Mucosa of stomach (tissue), 1 donor: ENCODE data around the gene USP15.

Source experiments
- H3K27me3 ChIP-seq: one replicate; pipeline ENCODE4 v1.7.0; 2013; ENCODE audit warnings: mild to moderate bottlenecking, low read length; ENCODE audit not compliant: control insufficient read depth, insufficient read depth
- H3K36me3 ChIP-seq: one replicate; pipeline ENCODE4 v1.7.0; 2013; ENCODE audit warnings: low read length; ENCODE audit not compliant: control insufficient read depth, insufficient read depth
- H3K4me1 ChIP-seq: one replicate; pipeline ENCODE4 v1.7.0; 2013; ENCODE audit warnings: mild to moderate bottlenecking, low read length; ENCODE audit not compliant: control insufficient read depth, insufficient read depth
- H3K4me3 ChIP-seq: one replicate; pipeline ENCODE4 v1.7.0; 2013; ENCODE audit warnings: low read length
- H3K9ac ChIP-seq: one replicate; pipeline ENCODE4 v1.7.0; 2013; ENCODE audit warnings: mild to moderate bottlenecking, low read length, moderate library complexity
- H3K9me3 ChIP-seq: one replicate; pipeline ENCODE4 v1.7.0; 2013; ENCODE audit warnings: mild to moderate bottlenecking, low read length, moderate library complexity; ENCODE audit not compliant: control insufficient read depth
- donor health status: Pancreatic carcinoma.

USP15 gene

DNA sequence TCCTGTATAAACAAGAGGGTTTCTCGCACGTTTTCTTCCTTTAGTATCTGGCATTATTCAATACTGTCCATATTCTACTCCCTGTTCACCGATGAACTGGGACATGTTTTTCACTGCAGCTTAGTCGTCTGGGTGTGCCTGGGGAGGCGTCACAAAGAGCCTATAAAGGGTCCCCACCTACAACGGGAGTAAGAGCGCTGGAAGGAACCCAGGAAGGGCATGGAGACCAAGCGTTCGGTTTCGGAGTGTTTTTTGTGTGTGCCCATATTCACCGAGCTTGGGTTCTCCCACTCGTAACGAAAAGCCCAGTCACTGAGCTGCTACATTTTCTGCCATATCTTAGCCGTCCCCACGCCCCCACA is 592 bp upstream of the USP15 start:
- Histone ChIP-seq H3K9ac (peak overlapping the region; percentile 89), H3K36me3 (no peaks in the 10 kb centered on the region), H3K4me1 (peaks cover 4% of the 10 kb centered on the region), H3K9me3 (no peaks in the 10 kb centered on the region), H3K4me3 (peak overlapping the region; percentile 98), H3K27me3 (no peaks in the 10 kb centered on the region)

DNA sequence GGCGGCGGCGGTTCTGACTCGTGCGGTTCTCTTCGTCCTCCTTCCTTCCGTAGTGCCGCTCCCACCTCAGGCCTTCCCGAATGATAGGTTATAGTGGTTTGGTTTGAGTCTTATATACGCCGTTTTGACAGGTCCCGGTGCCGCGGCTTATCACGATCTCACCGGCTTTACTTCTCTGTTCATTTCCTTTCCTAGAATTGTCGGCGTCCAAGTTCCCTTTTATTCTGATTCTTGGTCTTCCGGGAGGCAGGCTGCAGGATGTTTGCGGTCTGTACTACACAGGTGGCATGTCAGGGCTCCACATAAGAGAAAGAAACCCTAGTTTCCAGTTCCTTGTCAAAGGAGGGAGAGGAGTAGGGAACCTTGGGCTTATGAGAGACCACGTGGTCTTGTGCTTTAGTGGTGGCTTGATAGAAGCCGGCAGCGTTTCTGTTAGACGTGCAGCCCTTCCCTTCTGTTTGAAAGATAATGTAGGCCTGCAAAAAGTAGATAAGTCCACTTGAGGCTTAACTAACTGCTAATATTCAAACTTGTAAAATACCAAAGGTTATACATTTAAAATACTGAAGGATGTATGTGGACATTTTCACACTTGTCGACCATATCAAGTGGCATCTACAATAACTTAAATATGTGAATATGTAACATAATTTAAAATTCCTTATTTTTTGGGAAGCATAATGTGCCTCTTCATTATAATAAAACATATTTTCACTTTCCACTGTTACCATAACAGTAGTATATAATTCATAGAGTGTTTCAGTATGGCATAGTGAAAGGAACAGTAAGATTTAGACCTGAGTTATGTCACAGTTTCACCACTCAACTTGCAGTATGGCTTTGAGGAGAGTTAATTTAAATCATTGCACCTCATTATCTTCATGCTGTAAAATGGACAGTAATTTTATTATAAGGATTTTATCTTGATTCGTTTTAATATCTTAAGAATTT is 804 bp downstream of the USP15 start:
- H3K4me1 ChIP-seq = peaks cover 4% of the 10 kb centered on the region
- H3K9me3 ChIP-seq = no peaks in the 10 kb centered on the region
- H3K4me3 ChIP-seq = peak overlapping the region; percentile 98
- no peaks in the 10 kb centered on the region for H3K27me3 ChIP-seq
- peak overlapping the region; percentile 89 for H3K9ac ChIP-seq
- H3K36me3 ChIP-seq = no peaks in the 10 kb centered on the region

DNA sequence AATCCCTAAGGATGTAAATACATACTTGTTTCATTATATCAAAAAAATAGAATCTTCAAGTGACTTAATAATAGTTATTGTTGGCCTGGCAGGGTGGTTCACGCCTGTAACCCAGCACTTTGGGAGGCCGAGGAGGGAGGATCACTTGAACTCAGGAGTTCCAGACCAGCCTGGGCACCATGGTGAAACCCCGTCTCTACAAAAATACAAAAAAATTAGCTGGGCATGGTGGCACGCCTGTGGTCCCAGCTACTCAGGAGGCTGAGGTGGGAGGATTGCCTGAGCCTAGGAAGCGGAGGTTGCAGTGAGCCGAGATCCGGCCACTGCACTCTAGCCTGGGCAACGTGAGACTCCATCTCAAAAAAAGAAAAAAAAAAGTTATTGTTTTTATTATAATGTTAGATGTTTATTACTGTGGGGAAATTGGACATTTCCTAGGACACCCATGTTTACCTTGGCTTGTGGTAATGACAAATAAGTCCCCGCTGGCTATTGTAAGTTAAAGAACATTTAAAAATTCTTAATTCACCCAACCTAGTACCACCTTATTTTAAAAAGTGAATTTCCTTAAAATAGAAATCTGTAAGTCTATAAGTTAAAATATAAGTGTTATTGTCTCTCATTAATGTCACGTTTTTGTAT is 1.8 kb downstream of the USP15 start:
- H3K36me3 ChIP-seq = no peaks in the 10 kb centered on the region
- peaks cover 4% of the 10 kb centered on the region for H3K4me1 ChIP-seq
- no peak overlapping the region for H3K4me3 ChIP-seq
- H3K9ac ChIP-seq = no peak overlapping the region
- H3K27me3 ChIP-seq = no peaks in the 10 kb centered on the region
- no peaks in the 10 kb centered on the region for H3K9me3 ChIP-seq

DNA sequence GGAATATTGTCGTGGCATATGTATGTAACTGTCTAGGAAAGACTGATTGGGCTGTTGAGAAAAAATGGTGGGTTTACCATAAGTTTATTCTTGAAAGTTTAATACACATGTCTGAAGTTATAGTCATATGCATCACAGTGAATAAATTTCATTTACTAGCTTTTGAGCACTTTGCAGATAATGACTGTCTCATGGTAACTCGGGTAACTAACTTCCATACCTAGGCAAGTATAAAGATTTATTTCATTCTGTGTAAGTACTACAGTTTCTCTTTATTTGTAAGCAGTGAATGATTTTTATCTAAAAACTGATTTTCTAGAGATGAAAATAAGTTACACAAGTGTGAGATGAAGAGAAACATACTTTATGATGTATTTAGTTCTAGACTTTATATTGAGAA is 3.0 kb downstream of the USP15 start:
- H3K4me1 ChIP-seq = peaks cover 8% of the 10 kb centered on the region
- no peaks in the 10 kb centered on the region for H3K36me3 ChIP-seq
- H3K9ac ChIP-seq = no peak overlapping the region
- H3K27me3 ChIP-seq = no peaks in the 10 kb centered on the region
- H3K9me3 ChIP-seq = no peaks in the 10 kb centered on the region
- H3K4me3 ChIP-seq = no peak overlapping the region

DNA sequence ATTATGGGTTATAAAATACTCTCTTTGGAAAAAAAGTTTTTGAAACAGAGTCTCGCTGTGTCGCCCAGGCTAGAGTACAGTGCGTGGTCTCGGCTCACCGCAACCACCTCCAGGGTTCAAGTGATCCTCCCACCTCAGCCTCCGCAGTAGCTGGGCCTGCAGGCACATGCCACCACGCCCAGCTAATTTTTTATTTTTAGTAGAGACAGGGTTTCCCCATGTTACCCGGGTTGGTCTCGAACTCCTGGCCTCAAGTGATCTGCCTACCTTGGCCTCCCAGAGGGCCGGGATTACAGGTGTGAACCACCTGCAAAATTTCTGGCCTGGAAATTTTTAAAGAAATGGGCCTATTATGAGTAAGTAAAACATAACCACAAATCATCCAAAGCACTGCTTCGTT is 3.8 kb downstream of the USP15 start:
- no peak overlapping the region for H3K4me3 ChIP-seq
- H3K27me3 ChIP-seq = no peaks in the 10 kb centered on the region
- no peaks in the 10 kb centered on the region for H3K36me3 ChIP-seq
- H3K4me1 ChIP-seq = peaks cover 8% of the 10 kb centered on the region
- H3K9ac ChIP-seq = no peak overlapping the region
- no peaks in the 10 kb centered on the region for H3K9me3 ChIP-seq

DNA sequence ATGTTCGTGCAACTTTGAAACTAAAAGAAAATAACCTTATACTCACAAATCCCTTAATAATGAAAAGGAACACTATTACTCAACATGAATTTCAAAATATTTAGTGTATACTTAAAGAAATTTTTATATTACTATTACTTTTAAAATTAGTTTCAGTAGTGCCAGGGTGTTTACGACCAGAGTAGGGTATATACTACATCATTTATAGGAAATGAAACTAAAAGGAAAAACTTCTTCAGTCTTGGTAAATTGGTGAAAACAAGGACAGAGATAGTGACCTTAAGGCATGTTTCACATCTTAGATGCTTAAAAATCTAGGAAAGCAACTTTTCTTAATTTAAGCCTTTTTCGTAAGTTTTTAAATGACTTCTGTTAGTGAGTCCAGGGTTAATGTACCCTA is 4.5 kb downstream of the USP15 start:
- H3K27me3 ChIP-seq = no peaks in the 10 kb centered on the region
- H3K4me3 ChIP-seq = no peak overlapping the region
- H3K9me3 ChIP-seq = no peaks in the 10 kb centered on the region
- H3K4me1 ChIP-seq = peaks cover 8% of the 10 kb centered on the region
- no peak overlapping the region for H3K9ac ChIP-seq
- no peaks in the 10 kb centered on the region for H3K36me3 ChIP-seq

DNA sequence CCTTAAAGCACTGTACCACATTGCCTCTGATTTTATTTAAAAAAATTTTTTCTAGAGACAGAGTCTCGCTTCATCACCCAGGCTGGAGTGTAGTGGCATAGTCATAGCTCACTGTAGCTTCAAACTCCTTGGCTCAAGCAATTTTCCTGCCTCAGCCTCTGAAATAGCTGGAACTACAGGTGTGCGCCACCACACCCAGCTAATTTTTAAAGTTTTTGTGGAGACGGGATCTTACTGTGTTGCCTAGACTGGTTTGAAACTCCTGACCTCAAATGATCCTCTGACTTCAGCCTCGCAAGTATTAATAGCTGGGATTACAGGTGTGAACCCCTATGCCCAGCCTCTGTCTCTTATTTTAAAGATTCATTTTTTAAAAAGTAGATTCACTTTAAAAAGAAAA is 5.3 kb downstream of the USP15 start:
- Histone ChIP-seq H3K4me3 (no peak overlapping the region), H3K27me3 (no peaks in the 10 kb centered on the region), H3K4me1 (peaks cover 9% of the 10 kb centered on the region), H3K9me3 (no peaks in the 10 kb centered on the region), H3K36me3 (no peaks in the 10 kb centered on the region), H3K9ac (no peak overlapping the region)

DNA sequence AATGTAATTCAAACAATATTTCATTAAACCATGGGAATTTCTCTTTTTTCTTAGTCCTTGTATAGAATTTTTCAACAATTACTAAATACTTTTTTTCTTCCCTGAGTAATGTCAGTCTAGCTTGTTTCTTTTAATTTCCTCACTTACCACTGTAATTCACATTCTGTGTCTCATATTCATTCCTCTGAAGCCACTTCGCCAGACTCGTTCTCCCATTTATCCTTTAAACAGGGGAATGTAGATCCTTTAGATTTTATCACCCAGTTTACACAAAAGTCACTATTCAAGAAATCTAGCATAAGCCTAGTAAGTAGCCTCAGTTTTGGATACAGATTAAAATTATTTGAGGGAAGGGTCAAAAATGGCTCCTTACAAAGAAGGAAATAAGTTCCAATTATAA is 6.8 kb downstream of the USP15 start:
- Histone ChIP-seq H3K36me3 (no peaks in the 10 kb centered on the region), H3K4me1 (peaks cover 11% of the 10 kb centered on the region), H3K27me3 (no peaks in the 10 kb centered on the region), H3K4me3 (no peak overlapping the region), H3K9me3 (no peaks in the 10 kb centered on the region), H3K9ac (no peak overlapping the region)

DNA sequence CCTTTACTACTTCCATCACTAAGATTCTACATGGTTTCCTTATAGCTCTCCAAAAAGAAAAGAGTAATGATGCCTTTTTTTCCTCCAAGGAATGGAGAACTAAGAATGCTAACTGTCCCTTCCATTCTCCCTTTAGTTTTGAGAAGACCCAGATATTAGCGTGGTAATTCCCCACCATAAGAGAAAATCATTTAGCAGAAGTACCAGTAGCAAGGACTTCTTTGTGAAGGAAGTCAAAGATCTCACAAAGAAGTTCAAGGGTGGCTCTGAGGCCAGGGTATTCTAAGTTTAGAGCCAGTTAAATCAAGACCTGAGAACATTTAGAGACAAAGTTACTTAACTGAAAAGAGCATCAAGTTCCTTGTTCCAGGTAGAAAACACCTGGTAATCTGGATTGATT is 7.3 kb downstream of the USP15 start:
- no peak overlapping the region for H3K9ac ChIP-seq
- no peaks in the 10 kb centered on the region for H3K9me3 ChIP-seq
- no peaks in the 10 kb centered on the region for H3K36me3 ChIP-seq
- no peak overlapping the region for H3K4me3 ChIP-seq
- no peaks in the 10 kb centered on the region for H3K27me3 ChIP-seq
- H3K4me1 ChIP-seq = peaks cover 11% of the 10 kb centered on the region

DNA sequence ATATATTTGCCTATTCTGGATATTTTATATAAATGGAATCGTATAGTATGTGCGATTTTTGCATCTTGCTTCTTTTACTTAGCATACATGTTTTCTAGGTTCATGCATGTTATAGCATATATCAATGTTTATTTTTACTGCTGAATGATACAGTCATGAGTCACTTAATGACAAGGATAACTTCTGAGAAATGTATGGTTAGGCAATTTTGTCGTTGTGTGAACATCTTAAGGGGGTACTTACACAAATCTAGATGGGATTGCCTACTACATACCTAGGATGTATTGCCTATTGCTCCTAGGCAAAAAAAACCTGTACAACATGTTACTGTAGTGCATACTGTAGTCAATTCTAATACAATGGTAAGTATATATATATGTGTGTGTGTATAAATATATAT is 8.8 kb downstream of the USP15 start:
- Histone ChIP-seq H3K9me3 (no peaks in the 10 kb centered on the region), H3K4me1 (peaks cover 19% of the 10 kb centered on the region), H3K4me3 (no peak overlapping the region), H3K27me3 (no peaks in the 10 kb centered on the region), H3K36me3 (no peaks in the 10 kb centered on the region), H3K9ac (no peak overlapping the region)

DNA sequence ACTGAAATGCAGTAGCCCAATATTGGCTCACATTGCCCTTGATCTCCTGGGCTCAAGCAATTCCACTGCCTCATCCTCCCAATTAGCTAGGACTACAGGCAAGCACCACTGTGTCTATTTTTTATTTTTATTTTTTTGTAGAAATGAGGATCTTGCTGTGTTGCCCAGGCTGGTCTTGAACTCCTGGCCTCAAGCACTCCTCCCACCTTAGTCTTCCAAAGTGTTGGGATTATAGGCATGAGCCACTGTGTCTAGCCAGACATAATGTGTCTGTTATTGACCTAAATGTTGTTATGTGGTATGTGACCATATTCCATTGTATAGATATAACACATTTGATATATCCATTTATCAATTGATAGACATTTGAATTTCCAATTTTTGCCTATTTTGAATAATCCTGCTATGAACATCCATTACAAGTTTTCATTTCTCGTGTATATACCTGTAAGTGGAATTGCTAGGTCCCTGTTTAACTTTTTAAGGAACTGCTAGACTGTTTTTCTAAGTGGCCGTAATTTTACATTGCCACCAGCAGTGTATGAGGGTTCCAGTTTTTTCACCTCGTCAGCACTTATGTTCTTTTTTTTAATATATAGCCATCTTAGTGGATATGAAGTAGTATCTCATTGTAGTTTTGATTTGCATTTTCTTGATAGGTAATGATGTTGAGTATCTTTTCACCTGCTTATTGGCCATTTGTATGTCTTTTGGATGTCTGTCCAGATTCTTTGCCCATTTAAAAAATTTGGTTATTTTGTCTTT is 9.4 kb downstream of the USP15 start:
- Histone ChIP-seq H3K4me3 (no peak overlapping the region), H3K27me3 (no peaks in the 10 kb centered on the region), H3K9ac (no peak overlapping the region), H3K36me3 (no peaks in the 10 kb centered on the region), H3K9me3 (no peaks in the 10 kb centered on the region), H3K4me1 (peaks cover 21% of the 10 kb centered on the region)

DNA sequence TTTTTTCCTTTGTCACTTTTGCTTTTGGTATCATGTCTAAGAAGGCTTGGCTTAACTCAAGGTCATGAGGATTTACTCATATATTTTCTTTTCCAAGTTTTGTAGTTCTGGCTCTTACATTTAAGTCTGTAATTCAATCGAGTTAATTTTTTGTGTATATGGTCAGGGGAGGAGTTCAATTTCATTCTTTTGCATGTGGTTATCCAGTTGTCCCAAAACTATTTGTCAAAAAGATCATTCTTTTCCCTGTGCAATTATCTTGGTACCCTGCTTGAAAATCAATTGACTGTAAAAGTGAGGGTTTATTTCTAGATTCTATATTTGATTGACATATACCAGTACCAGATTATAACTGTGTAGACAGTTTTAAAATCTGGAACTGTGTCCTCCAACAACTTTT is 10.2 kb downstream of the USP15 start:
- H3K36me3 ChIP-seq = no peaks in the 10 kb centered on the region
- H3K9ac ChIP-seq = no peak overlapping the region
- H3K4me3 ChIP-seq = no peak overlapping the region
- H3K4me1 ChIP-seq = peaks cover 21% of the 10 kb centered on the region
- no peaks in the 10 kb centered on the region for H3K9me3 ChIP-seq
- H3K27me3 ChIP-seq = no peaks in the 10 kb centered on the region
